Loucy (cell line): ENCODE data around the gene HIRA.

Experiments
- H2AFZ ChIP-seq: fragments of 200-600 bp; sonication (generic); 2 replicates; pipeline ENCODE4 v1.6.0; 2016; ENCODE audit warnings: antibody characterized with exemption, mild to moderate bottlenecking, low read length, moderate library complexity
- H3F3A ChIP-seq: fragments of 200-600 bp; 2 replicates; pipeline ENCODE4 v1.6.0; 2016; ENCODE audit warnings: antibody characterized with exemption, low read depth, mild to moderate bottlenecking
- H3K27me3 ChIP-seq: fragments of 200-600 bp; sonication (generic); 2 replicates; pipeline ENCODE4 v1.6.1; 2014; ENCODE audit warnings: low read length, mild to moderate bottlenecking; ENCODE audit not compliant: insufficient read depth, poor library complexity, severe bottlenecking
- H3K36me3 ChIP-seq: fragments of 200-600 bp; sonication (generic); 2 replicates; pipeline ENCODE4 v1.6.1; 2016; ENCODE audit warnings: low read length; ENCODE audit not compliant: insufficient read depth
- H3K4me1 ChIP-seq: fragments of 200-600 bp; sonication (generic); 2 replicates; pipeline ENCODE4 v1.5.1; 2014; ENCODE audit warnings: low read length, mild to moderate bottlenecking; ENCODE audit not compliant: insufficient read depth, poor library complexity, severe bottlenecking
- H3K4me2 ChIP-seq: fragments of 200-600 bp; sonication (generic); 2 replicates; pipeline ENCODE4 v1.6.0; 2014; ENCODE audit warnings: antibody characterized with exemption, low read length, low read depth, mild to moderate bottlenecking; ENCODE audit not compliant: poor library complexity, severe bottlenecking
- H3K4me3 ChIP-seq: fragments of 200-600 bp; sonication (generic); 2 replicates; pipeline ENCODE4 v1.5.1; 2014; ENCODE audit warnings: low read length, mild to moderate bottlenecking, mixed read lengths; ENCODE audit not compliant: poor library complexity, severe bottlenecking
- H3K79me2 ChIP-seq: fragments of 200-600 bp; sonication (generic); 2 replicates; pipeline ENCODE4 v1.6.1; 2014; ENCODE audit warnings: low read length; ENCODE audit not compliant: insufficient read depth
- H3K9ac ChIP-seq: fragments of 200-600 bp; sonication (generic); 2 replicates; pipeline ENCODE4 v1.6.0; 2014; ENCODE audit warnings: mild to moderate bottlenecking, low read depth, low read length, moderate library complexity; ENCODE audit not compliant: poor library complexity, severe bottlenecking
- H3K9me2 ChIP-seq: fragments of 200-600 bp; sonication (generic); replicated peaks from 2 replicates; pipeline ENCODE4 v1.6.1; 2016; ENCODE audit warnings: low read depth, low read length, mixed read lengths
- H3K9me3 ChIP-seq: fragments of 200-600 bp; sonication (generic); 2 replicates; pipeline ENCODE4 v1.6.1; 2014; ENCODE audit warnings: mild to moderate bottlenecking, antibody characterized with exemption, low read length, low read depth; ENCODE audit not compliant: insufficient read depth
- H4K20me1 ChIP-seq: fragments of 200-600 bp; sonication (generic); 2 replicates; pipeline ENCODE4 v1.6.0; 2014; ENCODE audit warnings: antibody characterized with exemption, low read length, mild to moderate bottlenecking; ENCODE audit not compliant: insufficient read depth, poor library complexity, severe bottlenecking
- CTCF ChIP-seq: fragments of 200-600 bp; sonication (generic); conservative IDR thresholded peaks from 2 replicates; pipeline ENCODE4 v1.5.1; 2014; ENCODE audit warnings: mild to moderate bottlenecking, antibody characterized with exemption, low read length
- EZH2phosphoT487 ChIP-seq: fragments of 200-600 bp; IDR thresholded peaks from 2 replicates; pipeline ENCODE4 v1.6.1; 2018; ENCODE audit warnings: antibody characterized with exemption, mild to moderate bottlenecking, moderate library complexity, borderline replicate concordance

HIRA gene

GRCh38 chr22:19401483-19401882 is 30.1 kb downstream of the HIRA start:
- H3K9me2 ChIP-seq, result no peaks in the 10 kb centered on the region
- H3K4me2 ChIP-seq, result no peak overlapping the region
- H3K79me2 ChIP-seq, result no peaks in the 10 kb centered on the region
- H2AFZ ChIP-seq, result no peak overlapping the region
- no peak overlapping the region for H3K9ac ChIP-seq
- H3K36me3 ChIP-seq, result peaks cover 87% of the 10 kb centered on the region; the same call in 1 of the 2 replicates
- H4K20me1 ChIP-seq, result no peaks in the 10 kb centered on the region
- H3K27me3 ChIP-seq, result no peaks in the 10 kb centered on the region
- H3K4me1 ChIP-seq, result no peaks in the 10 kb centered on the region
- no peaks in the 10 kb centered on the region for H3F3A ChIP-seq
- H3K9me3 ChIP-seq, result no peaks in the 10 kb centered on the region
- TF ChIP-seq EZH2phosphoT487 (no peak), CTCF (no peak)
- no peak overlapping the region for H3K4me3 ChIP-seq

DNA sequence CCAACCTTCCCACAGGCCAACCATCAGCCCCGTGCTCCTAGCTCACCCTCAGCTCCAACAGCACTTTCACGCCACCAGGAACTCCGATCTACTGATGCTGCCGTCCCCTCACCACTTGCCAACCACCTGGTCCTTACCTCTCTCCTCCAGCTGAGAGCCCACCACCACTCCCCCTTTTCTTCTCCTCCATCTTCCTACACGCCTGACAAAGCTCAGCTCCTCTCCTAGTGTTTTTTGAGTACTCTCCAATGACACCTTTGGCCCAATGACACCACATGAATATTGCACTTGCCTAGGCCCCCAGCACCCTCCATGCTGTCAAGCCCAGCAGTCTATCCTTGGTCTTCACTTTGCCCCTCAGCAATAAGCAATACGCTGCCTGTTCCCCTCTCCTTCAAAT is 30.7 kb downstream of the HIRA start:
- Histone ChIP-seq H2AFZ (no peak overlapping the region), H3K4me3 (no peak overlapping the region), H3K27me3 (no peaks in the 10 kb centered on the region), H3F3A (no peaks in the 10 kb centered on the region), H3K4me1 (no peaks in the 10 kb centered on the region), H3K9ac (no peak overlapping the region), H3K9me3 (no peaks in the 10 kb centered on the region), H3K4me2 (no peak overlapping the region), H3K9me2 (no peaks in the 10 kb centered on the region), H3K79me2 (no peaks in the 10 kb centered on the region), H4K20me1 (no peaks in the 10 kb centered on the region), H3K36me3 (peaks cover 84% of the 10 kb centered on the region; the same call in 1 of the 2 replicates)
- no peak for TF ChIP-seq CTCF
- no peak for TF ChIP-seq EZH2phosphoT487

DNA sequence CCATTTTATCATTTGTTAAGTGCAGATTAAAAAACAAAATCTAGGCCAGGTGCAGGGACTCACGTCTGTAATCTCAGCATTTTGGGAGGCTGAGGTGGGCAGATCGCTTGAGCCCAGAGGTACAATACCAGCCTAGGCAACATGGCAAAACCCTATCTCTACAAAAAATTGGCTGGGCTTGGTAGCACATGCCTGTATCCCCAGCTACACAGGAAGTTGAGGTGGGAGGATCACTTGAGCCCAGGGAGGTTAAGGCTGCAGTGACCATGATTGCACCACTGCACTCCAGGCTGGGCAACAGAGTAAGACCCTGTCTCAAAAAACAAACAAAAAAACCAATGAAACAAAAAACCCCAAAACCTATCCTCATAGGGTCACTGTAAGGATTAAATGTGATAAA is 32.9 kb downstream of the HIRA start:
- no peaks in the 10 kb centered on the region for H4K20me1 ChIP-seq

More for the DNA sequence above, 32.9 kb downstream of the HIRA start:
- H3F3A ChIP-seq, result no peaks in the 10 kb centered on the region
- H2AFZ ChIP-seq, result no peak overlapping the region
- H3K36me3 ChIP-seq, result peaks cover 87% of the 10 kb centered on the region; the same call in 1 of the 2 replicates
- no peaks in the 10 kb centered on the region for H3K27me3 ChIP-seq
- TF ChIP-seq EZH2phosphoT487 (no peak), CTCF (no peak)
- H3K79me2 ChIP-seq, result no peaks in the 10 kb centered on the region
- no peak overlapping the region for H3K9ac ChIP-seq
- H3K4me2 ChIP-seq, result no peak overlapping the region
- no peaks in the 10 kb centered on the region for H3K9me2 ChIP-seq
- H3K4me3 ChIP-seq, result no peak overlapping the region
- H3K9me3 ChIP-seq, result no peaks in the 10 kb centered on the region
- H3K4me1 ChIP-seq, result no peaks in the 10 kb centered on the region
